RWPE1 (cell line): Measurements from ENCODE around the gene PABPN1L.

Experiments used
- CTCF ChIA-PET: fragments of 350-600 bp; sonication (Branson Sonifier 250); formaldehyde crosslinking; extraction: SDS; loops from one replicate; lab custom pipeline; 2021; lab: Yijun Ruan, JAX
- POLR2A ChIA-PET: fragments of 400-600 bp; formaldehyde crosslinking; extraction: SDS; loops from one replicate; lab custom pipeline; 2020; ENCODE audit warnings: antibody characterized with exemption; ENCODE audit not compliant: low non-redundant PET; lab: Yijun Ruan, JAX
- DNase-seq: peaks from one replicate; pipeline ENCODE4 v3.0.0; 2012; ENCODE audit warnings: low spot score
- H3K27ac ChIP-seq: fragments of 450-650 bp; 2 replicates; pipeline ENCODE4 v1.5.1; 2017
- CTCF ChIP-seq: fragments of 450-650 bp; conservative IDR thresholded peaks from 2 replicates; pipeline ENCODE4 v1.5.1; 2017; ENCODE audit warnings: low read depth, mild to moderate bottlenecking

Gene PABPN1L

GRCh38 chr16:88877564-88878289, 11.3 kb upstream of the PABPN1L start:
- POLR2A ChIA-PET: no interaction called here
- no peak overlapping the region for H3K27ac ChIP-seq
- CTCF ChIA-PET: interaction anchor here (0.5 to 0.7 kb wide), 2 partner anchors 35 to 755 kb away, joined by 3 to 4 read pairs; no protein-coding TSS in a partner anchor
- no peak for TF ChIP-seq CTCF
- no peak for DNase-seq

- ChIA-PET CTCF (interaction anchor here (0.5 kb wide), 1 partner anchor 36 kb away, joined by 3 read pairs; no protein-coding TSS in a partner anchor), POLR2A (no interaction called here)
- no peak for DNase-seq
- TF ChIP-seq CTCF: no peak
- H3K27ac ChIP-seq: no peak overlapping the region
Measured at GRCh38 chr16:88876942-88877526, 10.6 kb upstream of the PABPN1L start.

- ChIA-PET CTCF (no interaction called here), POLR2A (no interaction called here)
- TF ChIP-seq CTCF: no peak
- H3K27ac ChIP-seq: no peak overlapping the region
- no peak for DNase-seq
Measured at GRCh38 chr16:88875703-88876234, 9.3 kb upstream of the PABPN1L start.

- no peak for TF ChIP-seq CTCF
- POLR2A ChIA-PET: no interaction called here
- CTCF ChIA-PET: no interaction called here
- H3K27ac ChIP-seq: no peak overlapping the region
- DNase-seq: no peak
Measured at GRCh38 chr16:88874938-88875599, 8.6 kb upstream of the PABPN1L start.

GRCh38 chr16:88872650-88873331, 6.3 kb upstream of the PABPN1L start:
- CTCF ChIA-PET: interaction anchor here (0.9 kb wide), 1 partner anchor 60 kb away, joined by 3 read pairs; no protein-coding TSS in a partner anchor
- H3K27ac ChIP-seq: no peak overlapping the region
- POLR2A ChIA-PET: no interaction called here
- DNase-seq: no peak
- no peak for TF ChIP-seq CTCF

GRCh38 chr16:88871730-88872416, 5.4 kb upstream of the PABPN1L start:
- DNase-seq: no peak
- no peak overlapping the region for H3K27ac ChIP-seq
- CTCF ChIA-PET: no interaction called here
- TF ChIP-seq CTCF: no peak
- POLR2A ChIA-PET: no interaction called here
